H1 (cell line): Measurements from ENCODE around the gene RBM34. TPM values are rescaled to one million over a fixed set of nuclear protein-coding genes. Genes with fewer than 3 reads are reported as not detected.

Experiments
- KDM5A ChIP-seq: fragments of 200-600 bp; IDR thresholded peaks from 2 replicates; pipeline ENCODE4 v1.7.1; 2012; ENCODE audit warnings: mild to moderate bottlenecking, low read length, inconsistent platforms, mixed read lengths
- MAFK ChIP-seq: IDR thresholded peaks from 2 replicates; pipeline ENCODE4 v1.6.1; 2012; ENCODE audit warnings: low read depth, mild to moderate bottlenecking, improper control_type of control experiment, low read length
- RAD21 ChIP-seq, 2 experiments: IDR thresholded peaks in 1 of 2; conservative IDR thresholded peaks in 1 of 2; 2 replicates each; pipeline ENCODE4 v1.6.1; 2011; ENCODE audit warnings: low read depth in 2 of 2, low read length in 2 of 2, improper control_type of control experiment in 1 of 2, inconsistent platforms in 1 of 2, mild to moderate bottlenecking in 1 of 2, moderate library complexity in 1 of 2
- SIN3A ChIP-seq, 2 experiments: IDR thresholded peaks in 1 of 2; conservative IDR thresholded peaks in 1 of 2; 2 replicates each; pipeline ENCODE4 v1.6.1; 2011 to 2012; ENCODE audit warnings: low read length in 2 of 2, improper control_type of control experiment in 1 of 2, low read depth in 1 of 2, mild to moderate bottlenecking in 1 of 2
- SIX5 ChIP-seq: IDR thresholded peaks from 2 replicates; pipeline ENCODE4 v1.6.1; 2011; ENCODE audit warnings: mild to moderate bottlenecking, low read depth, low read length
- TAF7 ChIP-seq: optimal IDR thresholded peaks from 2 replicates; pipeline ENCODE3; 2011; ENCODE audit warnings: low read depth, mild to moderate bottlenecking, inconsistent platforms, low read length, moderate library complexity, borderline replicate concordance
- TCF12 ChIP-seq: IDR thresholded peaks from 2 replicates; pipeline ENCODE4 v1.6.1; 2011; ENCODE audit warnings: low read depth, mild to moderate bottlenecking, low read length
- polyA plus RNA-seq, 7 experiments: library from polyadenylated mRNA; depleted of rRNA in 3 of 7; stranded (reverse) in 5 of 7; unstranded in 2 of 7; fragments of >200 nt in 5 of 7; fragments of 200-250 nt in 2 of 7; gene quantifications; 1 replicate in 5 of 7; 2 replicates in 1 of 7; 4 replicates in 1 of 7; pipeline versions ENCODE4 v1.2.1 to v1.2.3, GENCODE V29; 2011 to 2013; ENCODE audit warnings: missing spikeins in 2 of 7, mixed read lengths in 2 of 7
- total RNA-seq: library from RNA; stranded (reverse); fragmentation: NEBNext Ultra II Directional; extraction: Animal tissue kit (Norgen Biotek cat#: 25700); gene quantifications from 2 replicates; pipeline ENCODE4 v1.2.1, GENCODE V29; 2021
- TF ChIP-seq, protein P1 (sequence below): IDR thresholded peaks from 2 replicates; pipeline ENCODE4 v1.6.1; 2012; ENCODE audit warnings: low read length, inconsistent platforms

The RBM34 gene
- total and polyA plus RNA-seq, 2 of the 8 experiments (the other 6 are each of a cell fraction or from before 2014, with no cell fraction given): 18.8 to 108 TPM

DNA sequence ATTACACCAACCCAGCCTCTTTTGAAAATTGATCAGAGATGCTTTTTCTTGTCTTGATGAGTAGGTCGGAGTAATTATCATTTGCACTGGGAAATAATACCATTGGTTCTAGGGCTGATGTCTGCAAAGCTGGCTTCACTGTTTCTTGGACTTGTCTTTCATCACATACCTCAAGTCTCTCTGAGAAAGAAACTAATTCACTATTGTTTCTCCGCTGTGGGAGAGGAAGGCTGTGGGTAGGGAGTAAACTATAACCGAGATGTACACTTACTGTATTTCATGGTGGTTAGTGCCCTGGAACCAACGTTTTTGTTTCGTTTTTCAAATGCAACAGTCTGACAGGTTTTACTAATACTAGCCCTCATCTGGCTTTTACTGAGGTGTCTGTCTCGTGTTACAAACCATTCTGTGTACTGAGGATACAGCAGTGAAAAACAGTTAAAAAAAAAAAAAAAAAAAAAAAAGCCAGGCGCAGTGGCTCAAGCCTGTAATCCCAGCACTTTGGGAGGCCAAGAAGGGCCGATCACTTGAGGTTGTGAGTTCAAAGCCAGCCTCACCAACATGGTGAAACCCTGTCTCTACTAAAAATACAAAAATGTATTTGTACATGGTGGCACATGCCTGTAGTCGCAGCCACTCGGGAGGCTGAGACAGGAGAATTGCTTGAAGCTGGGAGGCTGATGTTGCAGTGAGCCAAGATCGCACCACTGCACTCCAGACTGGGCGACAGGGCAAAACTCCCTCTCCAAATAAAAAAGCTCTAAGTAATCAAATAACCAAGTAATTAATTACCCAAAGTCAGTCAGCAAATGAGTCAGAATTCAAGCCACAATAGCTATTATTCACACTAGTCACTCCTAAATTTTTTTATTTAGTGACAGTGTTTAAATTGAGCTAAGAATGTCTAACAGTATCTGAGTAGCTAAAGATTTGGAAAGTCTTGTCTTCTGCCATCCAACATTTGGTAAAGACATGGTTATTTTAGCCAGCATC lies 55.7 kb downstream of the RBM34 start (continued):
- TF ChIP-seq SIX5: no peak
- no peak for TF ChIP-seq SIN3A (conservative IDR thresholded peaks at IDR 0.05 in 1 of 2, IDR thresholded peaks at IDR 0.05 in 1 of 2; ENCODE audit: low read depth in 1 of 2, low read length in 2 of 2)
- no peak for TF ChIP-seq MAFK
- TF ChIP-seq, protein P1, sequence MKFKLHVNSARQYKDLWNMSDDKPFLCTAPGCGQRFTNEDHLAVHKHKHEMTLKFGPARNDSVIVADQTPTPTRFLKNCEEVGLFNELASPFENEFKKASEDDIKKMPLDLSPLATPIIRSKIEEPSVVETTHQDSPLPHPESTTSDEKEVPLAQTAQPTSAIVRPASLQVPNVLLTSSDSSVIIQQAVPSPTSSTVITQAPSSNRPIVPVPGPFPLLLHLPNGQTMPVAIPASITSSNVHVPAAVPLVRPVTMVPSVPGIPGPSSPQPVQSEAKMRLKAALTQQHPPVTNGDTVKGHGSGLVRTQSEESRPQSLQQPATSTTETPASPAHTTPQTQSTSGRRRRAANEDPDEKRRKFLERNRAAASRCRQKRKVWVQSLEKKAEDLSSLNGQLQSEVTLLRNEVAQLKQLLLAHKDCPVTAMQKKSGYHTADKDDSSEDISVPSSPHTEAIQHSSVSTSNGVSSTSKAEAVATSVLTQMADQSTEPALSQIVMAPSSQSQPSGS: no peak
- TF ChIP-seq TAF7: no peak
- TF ChIP-seq TCF12: no peak
- TF ChIP-seq RAD21 (IDR thresholded peaks at IDR 0.05 in 1 of 2, conservative IDR thresholded peaks at IDR 0.05 in 1 of 2; ENCODE audit: low read depth in 2 of 2, low read length in 2 of 2): no peak
- TF ChIP-seq KDM5A: no peak
